ENCODE results near the gene KCNK15. TPM values are rescaled to one million over a fixed set of nuclear protein-coding genes. Genes with fewer than 3 reads are reported as not detected.

Gene KCNK15
- total RNA-seq, 1 experiment from 2014 or later: 0.33 TPM

GRCh38 chr20:44768256-44768655 is 22.6 kb downstream of the KCNK15 start:
- no peaks in the 10 kb centered on the region; the same call in 1 of the 2 replicates for H3K27me3 Mint-ChIP-seq (ENCODE audit: low read depth)
- no peak overlapping the region for H3T11ph ChIP-seq (ENCODE audit: low read length)
- no peak overlapping the region for H2BK120ac ChIP-seq (ENCODE audit: low read depth, low read length, poor library complexity, severe bottlenecking)
- H3K18ac ChIP-seq (ENCODE audit: insufficient read length, low read depth, low read length): no peak overlapping the region
- H4K8ac ChIP-seq (replicated peaks; ENCODE audit: insufficient read length, low read depth, low read length): no peak overlapping the region
- H3K9ac ChIP-seq (ENCODE audit: extremely low read depth, insufficient read length, low read length): no peak overlapping the region
- H3K4ac ChIP-seq (ENCODE audit: low read depth, low read length): no peak overlapping the region
- no peaks in the 10 kb centered on the region for H3K79me2 ChIP-seq (ENCODE audit: insufficient read depth, low read length)
- H3K36me3 Mint-ChIP-seq (ENCODE audit: insufficient read depth in 1 of 3, low read depth in 3 of 3): peaks cover 0 to 11% (median 0%) of the 10 kb centered on the region in 3 experiments; a peak in 4 of 7 replicates
- no peak overlapping the region for H3K27ac Mint-ChIP-seq
- H3K9me3 Mint-ChIP-seq: no peaks in the 10 kb centered on the region
- no peak overlapping the region for H3K56ac ChIP-seq (ENCODE audit: insufficient read length, low read depth, low read length)
- H4K91ac ChIP-seq (ENCODE audit: insufficient read length, low read depth, low read length): no peak overlapping the region
- H3K27me3 ChIP-seq (ENCODE audit: insufficient read depth, low read length): no peaks in the 10 kb centered on the region
- no CpG with 5 or more reads among the region's 8 CpGs for WGBS (ENCODE audit: extremely low coverage, insufficient read length, low lambda C conversion rate)
- no peak overlapping the region for H2AK5ac ChIP-seq (ENCODE audit: insufficient read length, low read length)
- peaks cover 17 to 20% of the 10 kb centered on the region in 2 experiments for H3K4me1 Mint-ChIP-seq
- H2BK5ac ChIP-seq (ENCODE audit: insufficient read length, low read length): no peak overlapping the region
- no peak overlapping the region for H4K5ac ChIP-seq (ENCODE audit: insufficient read length, low read depth, low read length)
- no peak overlapping the region for H2BK15ac ChIP-seq (ENCODE audit: low read depth, low read length)
- H3K27ac ChIP-seq (ENCODE audit: insufficient read length, low read depth, low read length): no peak overlapping the region
- TF ChIP-seq CTCF (conservative IDR thresholded peaks at IDR 0.05): no peak
- no peak overlapping the region for H2BK20ac ChIP-seq (ENCODE audit: low read depth, low read length, poor library complexity, severe bottlenecking)
- no peaks in the 10 kb centered on the region for H3K9me3 ChIP-seq (ENCODE audit: control insufficient read depth, low read depth, low read length)
- no peak overlapping the region for H2BK12ac ChIP-seq (ENCODE audit: insufficient read length, low read depth, low read length)
- no peak for DNase-seq
- no peak overlapping the region for H3K14ac ChIP-seq (ENCODE audit: insufficient read depth, low read length)
- no peaks in the 10 kb centered on the region for H4K20me1 ChIP-seq (ENCODE audit: control insufficient read depth, insufficient read depth, insufficient read length)
- no peak overlapping the region for H3K23ac ChIP-seq (ENCODE audit: insufficient read length, low read depth, low read length)
- H3K4me1 ChIP-seq (ENCODE audit: insufficient read depth, low read length): 0 out of 2 replicates have a peak, but pooled peaks cover 2% of the 10 kb centered on the region
- H3K4me3 Mint-ChIP-seq: no peak overlapping the region
- no peak overlapping the region for H2AFZ ChIP-seq (ENCODE audit: low read length)
- H3K4me2 ChIP-seq (ENCODE audit: insufficient read depth, insufficient read length, low read length): no peak overlapping the region
- no peaks in the 10 kb centered on the region for H3K23me2 ChIP-seq (ENCODE audit: insufficient read length, low read depth, low read length, poor library complexity, severe bottlenecking)
- no peaks in the 10 kb centered on the region for H3K79me1 ChIP-seq (ENCODE audit: insufficient read depth, low read depth, low read length, poor library complexity, severe bottlenecking)
